Sigmoid colon (tissue), 7 donors: ENCODE measurements around the gene SLC1A3. TPM values are rescaled to one million over a fixed set of nuclear protein-coding genes. Genes with fewer than 3 reads are reported as not detected.

Experiments used
- DNase-seq: peaks from one replicate; pipeline ENCODE4 v3.0.0-alpha.2; 2019
- H3K27ac ChIP-seq, 4 donors: fragments of 200-600 bp; sonication (generic); one replicate each; pipeline ENCODE4 v1.5.1; 2016 to 2019; ENCODE audit warnings: mild to moderate bottlenecking in 1 of 4
- H3K27me3 ChIP-seq, 3 donors: fragments of 200-600 bp; sonication (generic); one replicate each; pipeline ENCODE4 v1.5.1; 2019; ENCODE audit warnings: mild to moderate bottlenecking in 1 of 3
- H3K36me3 ChIP-seq, 4 donors: fragments of 200-600 bp; sonication (generic); one replicate each; pipeline ENCODE4 v1.5.1; 2016 to 2019
- H3K4me1 ChIP-seq, 4 donors: fragments of 200-600 bp; sonication (generic); one replicate each; pipeline ENCODE4 v1.5.1; 2017 to 2019
- H3K4me3 ChIP-seq, 4 donors: fragments of 200-600 bp; sonication (generic); one replicate each; pipeline ENCODE4 v1.5.1; 2017 to 2019; ENCODE audit warnings: mild to moderate bottlenecking in 2 of 4, moderate library complexity in 1 of 4
- H3K9me3 ChIP-seq, 4 donors: fragments of 200-600 bp in 3 of 4; sonication (generic) in 3 of 4; one replicate each; pipeline versions ENCODE4 v1.5.1 to v1.6.1; 2013 to 2019
- CTCF ChIP-seq, 4 experiments: fragments of 450-650 bp in 3 of 4; fragments of 200-600 bp in 1 of 4; IDR thresholded peaks; one replicate each; pipeline ENCODE4 v1.5.1; 2016 to 2019; ENCODE audit warnings: antibody characterized with exemption in 4 of 4, mild to moderate bottlenecking in 3 of 4, moderate library complexity in 2 of 4
- EP300 ChIP-seq, 4 donors: sonication (generic); formaldehyde crosslinking; IDR thresholded peaks; one replicate each; pipeline ENCODE4 v1.6.1; 2017; ENCODE audit warnings: antibody characterized with exemption in 4 of 4
- POLR2A ChIP-seq, 2 donors: fragments of 450-650 bp; IDR thresholded peaks; one replicate each; pipeline ENCODE4 v1.6.1; 2016; ENCODE audit warnings: antibody characterized with exemption in 2 of 2, mild to moderate bottlenecking in 2 of 2, moderate library complexity in 2 of 2
- POLR2AphosphoS5 ChIP-seq, 4 donors: sonication (generic); formaldehyde crosslinking; IDR thresholded peaks; one replicate each; pipeline ENCODE4 v1.6.1; 2017; ENCODE audit warnings: antibody characterized with exemption in 4 of 4
- WGBS, 2 donors: extraction: QIAGEN DNeasy Blood & Tissue Kit; methylation state at CpG; one replicate each; pipeline ENCODE4 v1.1.7; 2013; 5-methylcytosine and 5-hydroxymethylcytosine counted together
- intact Hi-C: fragments of 100-400 bp; cut with DNase I; formaldehyde crosslinking; loops from one replicate; pipeline ENCODE4 v1.15.1; 2023
- polyA plus RNA-seq, 3 donors: library from polyadenylated mRNA; stranded (reverse); fragments of 200-250 nt; gene quantifications; one replicate each; pipeline ENCODE4 v1.2.3, GENCODE V29; 2013
- total RNA-seq, 4 donors: library from RNA; depleted of rRNA; stranded (reverse); fragments of >200 nt; gene quantifications; one replicate each; pipeline ENCODE4 v1.1.0, GENCODE V29; 2016
- donor health status: healthy with polysubstance abuse.
- donor health status: Bipolar disorder and iron deficiency.
- donor health status: healthy.

Gene SLC1A3
- total and polyA plus RNA-seq, 7 donors = 1.8 to 23.6 (median 16.8) TPM

DNA sequence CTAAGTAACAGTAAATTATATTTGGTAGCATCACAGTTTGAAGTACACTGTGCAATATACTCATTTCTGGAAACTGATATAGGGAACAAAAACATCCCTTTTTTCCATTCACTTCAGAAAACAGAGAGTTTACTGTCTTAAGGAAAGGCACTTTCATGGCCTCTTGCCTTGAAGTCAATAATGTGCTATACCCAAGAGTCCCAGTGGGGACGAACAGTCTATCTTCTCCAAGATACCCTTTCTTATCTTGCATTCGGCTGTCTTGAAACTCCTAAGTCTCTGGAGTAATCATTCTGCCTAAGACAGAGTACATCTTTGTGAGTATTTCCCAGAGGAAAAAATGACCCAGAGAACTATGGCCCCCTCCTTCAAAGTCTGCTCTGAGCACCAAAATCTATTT, 107.1 kb downstream of the SLC1A3 start:
- Histone ChIP-seq H3K4me1 (no peaks in the 10 kb centered on the region), H3K27me3 (no peaks in the 10 kb centered on the region), H3K4me3 (no peak overlapping the region), H3K9me3 (no peaks in the 10 kb centered on the region), H3K36me3 (no peaks in the 10 kb centered on the region), H3K27ac (no peak overlapping the region)
- WGBS, 2 donors = 43 to 69% methylated on average over 2 of the region's 2 CpGs
- TF ChIP-seq POLR2A (IDR thresholded peaks at IDR 0.05) (no peak), CTCF (IDR thresholded peaks at IDR 0.05) (no peak), POLR2AphosphoS5 (IDR thresholded peaks at IDR 0.05) (no peak), EP300 (IDR thresholded peaks at IDR 0.05) (no peak)
- DNase-seq = no peak
- intact Hi-C loops = no loop called here

- Histone ChIP-seq H3K4me3 (no peak overlapping the region), H3K9me3 (no peaks in the 10 kb centered on the region), H3K27me3 (no peaks in the 10 kb centered on the region), H3K36me3 (no peaks in the 10 kb centered on the region), H3K27ac (no peak overlapping the region), H3K4me1 (no peaks in the 10 kb centered on the region)
- intact Hi-C loops = no loop called here
- WGBS, 2 donors = 92% methylated on average over 4 of the region's 4 CpGs
- no peak for DNase-seq
- TF ChIP-seq EP300 (IDR thresholded peaks at IDR 0.05) (no peak), POLR2AphosphoS5 (IDR thresholded peaks at IDR 0.05) (no peak), CTCF (IDR thresholded peaks at IDR 0.05) (no peak), POLR2A (IDR thresholded peaks at IDR 0.05) (no peak)
These were observed 110.8 kb downstream of the SLC1A3 start for GRCh38 chr5:36717131-36717695.

- Histone ChIP-seq H3K27me3 (no peaks in the 10 kb centered on the region), H3K4me1 (no peaks in the 10 kb centered on the region), H3K36me3 (no peaks in the 10 kb centered on the region), H3K27ac (no peak overlapping the region), H3K4me3 (no peak overlapping the region), H3K9me3 (no peaks in the 10 kb centered on the region)
- 70 to 74% methylated on average over 2 of the region's 2 CpGs for WGBS, 2 donors
- DNase-seq = no peak
- intact Hi-C loops = no loop called here
- no peak for TF ChIP-seq CTCF (IDR thresholded peaks at IDR 0.05)
- no peak for TF ChIP-seq POLR2A (IDR thresholded peaks at IDR 0.05)
- no peak for TF ChIP-seq EP300 (IDR thresholded peaks at IDR 0.05)
- TF ChIP-seq POLR2AphosphoS5 (IDR thresholded peaks at IDR 0.05) = no peak
These were observed 112.9 kb downstream of the SLC1A3 start for GRCh38 chr5:36719282-36719681.

DNA sequence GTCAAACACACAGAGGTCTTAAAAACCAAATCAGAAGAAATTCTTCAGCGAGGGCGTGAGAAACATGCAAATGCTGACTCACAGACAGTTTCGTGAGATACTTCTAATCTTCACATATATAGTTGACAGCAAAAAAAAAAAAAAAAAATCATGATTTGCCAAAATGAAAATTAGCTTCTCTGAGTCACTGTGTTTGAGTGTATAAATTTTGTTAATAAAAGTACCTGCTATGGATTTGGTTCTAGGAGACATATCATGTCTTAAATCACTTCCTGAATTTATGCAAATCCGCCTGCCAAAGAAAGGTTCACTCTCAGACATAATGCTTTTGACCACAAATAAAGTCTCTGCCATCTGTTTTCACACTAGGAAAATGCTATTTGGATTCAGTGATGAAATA, 114.3 kb downstream of the SLC1A3 start:
- H3K4me1 ChIP-seq = no peaks in the 10 kb centered on the region
- TF ChIP-seq POLR2A (IDR thresholded peaks at IDR 0.05) (no peak), EP300 (IDR thresholded peaks at IDR 0.05) (no peak), POLR2AphosphoS5 (IDR thresholded peaks at IDR 0.05) (no peak), CTCF (IDR thresholded peaks at IDR 0.05) (no peak)
- no peaks in the 10 kb centered on the region for H3K27me3 ChIP-seq
- intact Hi-C loops = no loop called here
- H3K36me3 ChIP-seq = no peaks in the 10 kb centered on the region
- 63 to 81% methylated on average over 4 of the region's 4 CpGs for WGBS, 2 donors
- no peak overlapping the region for H3K27ac ChIP-seq
- no peak for DNase-seq
- H3K9me3 ChIP-seq = no peaks in the 10 kb centered on the region
- H3K4me3 ChIP-seq = no peak overlapping the region

- no peak overlapping the region for H3K27ac ChIP-seq
- H3K27me3 ChIP-seq = no peaks in the 10 kb centered on the region
- intact Hi-C loops = no loop called here
- no peak for DNase-seq
- no peaks in the 10 kb centered on the region for H3K9me3 ChIP-seq
- H3K4me3 ChIP-seq = no peak overlapping the region
- 70 to 82% methylated on average over 5 of the region's 5 CpGs for WGBS, 2 donors
- TF ChIP-seq POLR2AphosphoS5 (IDR thresholded peaks at IDR 0.05) = no peak
- TF ChIP-seq CTCF (IDR thresholded peaks at IDR 0.05) = no peak
- no peak for TF ChIP-seq EP300 (IDR thresholded peaks at IDR 0.05)
- no peak for TF ChIP-seq POLR2A (IDR thresholded peaks at IDR 0.05)
- no peaks in the 10 kb centered on the region for H3K36me3 ChIP-seq
- H3K4me1 ChIP-seq = no peaks in the 10 kb centered on the region
These were observed 115.3 kb downstream of the SLC1A3 start for GRCh38 chr5:36721664-36722235.
